ENCODE measurements around the gene STARD5.

Gene STARD5

GRCh38 chr15:81310480-81310879, 13.5 kb downstream of the STARD5 start:
- DNase-seq = no peak

- DNase-seq = no peak
Measured at GRCh38 chr15:81309647-81310450, 14.1 kb downstream of the STARD5 start.

- no peak for DNase-seq
Measured at GRCh38 chr15:81308260-81308659, 15.7 kb downstream of the STARD5 start.

GRCh38 chr15:81304226-81304625, 19.7 kb downstream of the STARD5 start:
- DNase-seq = peak; percentile 19 to 20

GRCh38 chr15:81303244-81304225, 20.4 kb downstream of the STARD5 start:
- DNase-seq = no peak

GRCh38 chr15:81302701-81303109, 21.2 kb downstream of the STARD5 start:
- DNase-seq = no peak

- no peak for DNase-seq
Measured at GRCh38 chr15:81301815-81302399, 22.0 kb downstream of the STARD5 start.

- no peak for DNase-seq
Measured at GRCh38 chr15:81301385-81301784, 22.6 kb downstream of the STARD5 start.

GRCh38 chr15:81299630-81300273, 24.2 kb downstream of the STARD5 start:
- no peak for DNase-seq

GRCh38 chr15:81299156-81299555, 24.8 kb downstream of the STARD5 start:
- DNase-seq = no peak

GRCh38 chr15:81298611-81299010, 25.3 kb downstream of the STARD5 start:
- DNase-seq = no peak

- DNase-seq = no peak
Measured at GRCh38 chr15:81297603-81298575, 26.1 kb downstream of the STARD5 start.

- DNase-seq = no peak
Measured at GRCh38 chr15:81297147-81297572, 26.8 kb downstream of the STARD5 start.

GRCh38 chr15:81296673-81297072, 27.3 kb downstream of the STARD5 start:
- peak; percentile 96 to 98 for DNase-seq

GRCh38 chr15:81296186-81296585, 27.8 kb downstream of the STARD5 start:
- DNase-seq = no peak

GRCh38 chr15:81295486-81296121, 28.3 kb downstream of the STARD5 start:
- DNase-seq = no peak

GRCh38 chr15:81294516-81294880, 29.4 kb downstream of the STARD5 start:
- no peak for DNase-seq

GRCh38 chr15:81293728-81294515, 30.0 kb downstream of the STARD5 start:
- peak; percentile 90 to 93 for DNase-seq

- no peak for DNase-seq
Measured at GRCh38 chr15:81292523-81293001, 31.4 kb downstream of the STARD5 start.

GRCh38 chr15:81291916-81292522, 31.9 kb downstream of the STARD5 start:
- DNase-seq = no peak

Measured in Kasumi-1 (cell line).